Pancreas (tissue), 10 donors: ENCODE data around the gene KIAA1614. TPM values are rescaled to one million over a fixed set of nuclear protein-coding genes. Genes with fewer than 3 reads are reported as not detected.

ENCODE experiments used
- ATAC-seq, 4 donors: fragments of 200-7000 bp; cut with Tn5 transposase; one replicate each; pipeline versions ENCODE4 v1.8.0 to v1.9.1; 2020; ENCODE audit warnings: mild to moderate bottlenecking in 4 of 4, moderate library complexity in 4 of 4
- DNase-seq, 6 donors: peaks; one replicate each; pipeline ENCODE4 v3.0.0-alpha.2; 2020
- FAIRE-seq: peaks from 2 replicates; lab custom pipeline; 2012; peaks lifted over from hg19 to GRCh38; lab: Jason Lieb, UNC
- H3K27ac ChIP-seq, 4 donors: fragments of 200-600 bp; sonication (generic); 1 replicate in 3 of 4; 2 replicates in 1 of 4; pipeline versions ENCODE4 v1.5.0 to v1.8.0; 2020
- H3K27me3 ChIP-seq, 4 donors: fragments of 200-600 bp; one replicate each; pipeline ENCODE4 v1.8.0; 2021
- H3K36me3 ChIP-seq, 3 donors: fragments of 200-600 bp; sonication (generic) in 1 of 3; one replicate each; pipeline versions ENCODE4 v1.5.0 to v1.8.0; 2020 to 2021
- H3K4me1 ChIP-seq, 3 donors: fragments of 200-600 bp; one replicate each; pipeline ENCODE4 v1.8.0; 2021
- H3K4me3 ChIP-seq, 4 donors: fragments of 200-600 bp; sonication (generic) in 2 of 4; one replicate each; pipeline versions ENCODE4 v1.5.0 to v1.8.0; 2020 to 2021
- H3K9me3 ChIP-seq, 4 donors: fragments of 200-600 bp; one replicate each; pipeline ENCODE4 v1.8.0; 2021
- WGBS, 2 donors: extraction: QIAGEN DNeasy Blood & Tissue Kit; methylation state at CpG; one replicate each; pipeline ENCODE4 v1.1.7; 2013; 5-methylcytosine and 5-hydroxymethylcytosine counted together
- intact Hi-C, 3 donors: fragments of 100-400 bp; cut with DNase I; formaldehyde crosslinking; loops; one replicate each; pipeline versions ENCODE4 v1.11.1 to v1.14.2; 2022
- polyA plus RNA-seq, 2 donors: library from polyadenylated mRNA; stranded (reverse); fragments of 200-250 nt; gene quantifications; one replicate each; pipeline ENCODE4 v1.2.3, GENCODE V29; 2013
- total RNA-seq, 6 donors: library from RNA; stranded (reverse); fragmentation: NEBNext Ultra II Directional in 4 of 6; extraction: Animal tissue kit (Norgen Biotek cat#: 25700) in 4 of 6; gene quantifications; one replicate each; pipeline versions ENCODE4 v1.2.1 to v1.2.4, GENCODE V29; 2021 to 2023
- TF ChIP-seq, protein P1 (sequence below), 4 donors: fragments of 200-600 bp; sonication (generic) in 3 of 4; IDR thresholded peaks; one replicate each; pipeline versions ENCODE4 v1.5.0 to v1.8.0; 2021; ENCODE audit warnings: antibody characterized with exemption in 4 of 4
- donor health status: healthy with polysubstance abuse.
- donor health status: DM: no; HTN: no; CAD: no; lungs with moderate emphysema.
- donor health status: DM: no; HTN: no; CAD: no.
- donor health status: control.
- donor health status: control.
- donor health status: Bipolar disorder and iron deficiency.
- donor health status: DM: yes; HTN: yes; CAD: no.
- donor health status: DM: no; HTN: no; CAD: no.
- donor health status: DM: no; HTN: no; CAD: no.
- donor health status: DM: yes; HTN: yes; CAD: no.

KIAA1614 gene
- total and polyA plus RNA-seq, 8 donors: 0.32 to 3.3 (median 1.5) TPM

DNA sequence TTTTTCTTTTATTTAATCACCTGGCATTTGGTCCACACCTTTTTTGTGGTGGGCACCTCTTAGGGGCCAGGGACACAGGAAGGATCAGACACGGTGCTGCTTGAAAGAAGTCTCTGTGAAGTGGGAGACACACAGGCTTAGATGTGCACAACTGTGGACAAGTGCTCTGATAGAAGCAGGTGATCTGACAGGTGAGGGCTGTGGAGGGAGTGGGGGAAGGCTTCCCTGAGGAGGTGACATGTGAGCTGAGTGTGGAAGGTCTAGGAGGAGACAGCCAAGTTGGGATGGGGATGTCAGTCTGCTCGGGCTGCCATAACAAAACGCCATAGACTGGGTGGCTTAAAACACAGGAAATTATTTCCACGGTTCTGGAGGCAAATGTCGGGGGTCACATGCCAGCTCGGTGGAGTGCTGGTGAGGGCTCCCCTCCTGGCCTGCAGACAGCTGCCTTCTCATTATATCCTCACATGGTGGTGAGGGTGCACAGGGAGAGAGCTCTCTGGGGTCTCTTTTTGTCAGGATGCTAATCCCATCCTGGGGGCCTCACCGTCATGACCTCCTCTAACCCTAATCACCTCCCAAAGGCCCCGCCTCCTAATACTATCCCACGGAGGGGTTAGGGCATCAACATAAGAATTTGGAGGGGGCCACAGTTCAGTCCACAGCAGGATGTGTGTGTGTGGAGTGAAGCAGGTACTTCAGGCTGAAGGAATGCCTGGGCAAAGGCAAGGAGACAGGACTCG is 5.2 kb upstream of the KIAA1614 start:
- 70 to 80% methylated on average over 10 of the region's 10 CpGs for WGBS, 2 donors
- Histone ChIP-seq H3K36me3 (no peaks in the 10 kb centered on the region), H3K27me3 (peaks cover 0 to 5% (median 0%) of the 10 kb centered on the region in 4 donors), H3K27ac (no peak overlapping the region), H3K4me1 (no peaks in the 10 kb centered on the region), H3K4me3 (no peak overlapping the region), H3K9me3 (no peaks in the 10 kb centered on the region)
- ATAC-seq (no peak), DNase-seq (peak in 1 of 6 donors; percentile 3), FAIRE-seq (no peak)
- TF ChIP-seq, protein P1, sequence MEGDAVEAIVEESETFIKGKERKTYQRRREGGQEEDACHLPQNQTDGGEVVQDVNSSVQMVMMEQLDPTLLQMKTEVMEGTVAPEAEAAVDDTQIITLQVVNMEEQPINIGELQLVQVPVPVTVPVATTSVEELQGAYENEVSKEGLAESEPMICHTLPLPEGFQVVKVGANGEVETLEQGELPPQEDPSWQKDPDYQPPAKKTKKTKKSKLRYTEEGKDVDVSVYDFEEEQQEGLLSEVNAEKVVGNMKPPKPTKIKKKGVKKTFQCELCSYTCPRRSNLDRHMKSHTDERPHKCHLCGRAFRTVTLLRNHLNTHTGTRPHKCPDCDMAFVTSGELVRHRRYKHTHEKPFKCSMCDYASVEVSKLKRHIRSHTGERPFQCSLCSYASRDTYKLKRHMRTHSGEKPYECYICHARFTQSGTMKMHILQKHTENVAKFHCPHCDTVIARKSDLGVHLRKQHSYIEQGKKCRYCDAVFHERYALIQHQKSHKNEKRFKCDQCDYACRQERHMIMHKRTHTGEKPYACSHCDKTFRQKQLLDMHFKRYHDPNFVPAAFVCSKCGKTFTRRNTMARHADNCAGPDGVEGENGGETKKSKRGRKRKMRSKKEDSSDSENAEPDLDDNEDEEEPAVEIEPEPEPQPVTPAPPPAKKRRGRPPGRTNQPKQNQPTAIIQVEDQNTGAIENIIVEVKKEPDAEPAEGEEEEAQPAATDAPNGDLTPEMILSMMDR (IDR thresholded peaks at IDR 0.05): no peak
- intact Hi-C loops: no loop called here

DNA sequence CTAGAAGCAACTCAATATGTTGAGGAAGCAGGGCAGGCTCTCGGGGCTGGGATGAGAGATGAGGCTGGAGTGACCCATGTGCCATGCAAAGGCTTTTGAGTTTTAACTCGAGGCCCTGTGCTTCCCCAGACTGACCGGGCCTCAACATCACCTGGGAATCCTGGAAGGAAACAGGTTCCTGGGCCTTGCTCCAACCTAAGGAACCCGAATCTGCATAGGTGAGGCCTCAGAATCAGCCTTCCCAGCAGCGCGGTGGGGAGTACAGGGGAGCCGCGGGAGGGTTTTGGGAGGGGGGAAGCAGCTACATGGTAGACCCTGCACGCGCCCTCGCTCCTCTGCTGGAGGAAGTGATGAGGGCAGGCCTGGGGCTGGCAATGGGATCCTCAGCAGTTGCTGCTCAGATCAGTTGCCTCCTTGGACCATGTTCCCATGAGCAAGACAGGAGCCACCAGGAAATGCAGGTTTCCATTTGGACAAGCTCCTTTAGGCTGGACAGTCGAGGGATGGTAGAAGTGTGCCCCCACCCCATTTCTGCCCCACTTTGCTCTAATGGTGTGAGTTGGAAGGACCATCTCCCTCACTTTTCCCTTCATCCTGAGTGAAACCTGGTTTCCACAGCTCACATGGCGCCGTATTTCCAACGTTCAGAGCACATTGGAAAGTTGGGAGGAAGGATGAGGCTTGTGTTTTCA is 4.5 kb upstream of the KIAA1614 start:
- intact Hi-C loops: no loop called here
- TF ChIP-seq, protein P1 (IDR thresholded peaks at IDR 0.05): no peak
- ATAC-seq (no peak), FAIRE-seq (no peak), DNase-seq (peak in 1 of 6 donors; percentile 4)
- Histone ChIP-seq H3K9me3 (no peaks in the 10 kb centered on the region), H3K4me3 (no peak overlapping the region), H3K36me3 (no peaks in the 10 kb centered on the region), H3K27me3 (peaks cover 0 to 5% (median 0%) of the 10 kb centered on the region in 4 donors), H3K4me1 (no peaks in the 10 kb centered on the region), H3K27ac (no peak overlapping the region)
- WGBS, 2 donors: 84 to 86% methylated on average over 15 of the region's 15 CpGs

DNA sequence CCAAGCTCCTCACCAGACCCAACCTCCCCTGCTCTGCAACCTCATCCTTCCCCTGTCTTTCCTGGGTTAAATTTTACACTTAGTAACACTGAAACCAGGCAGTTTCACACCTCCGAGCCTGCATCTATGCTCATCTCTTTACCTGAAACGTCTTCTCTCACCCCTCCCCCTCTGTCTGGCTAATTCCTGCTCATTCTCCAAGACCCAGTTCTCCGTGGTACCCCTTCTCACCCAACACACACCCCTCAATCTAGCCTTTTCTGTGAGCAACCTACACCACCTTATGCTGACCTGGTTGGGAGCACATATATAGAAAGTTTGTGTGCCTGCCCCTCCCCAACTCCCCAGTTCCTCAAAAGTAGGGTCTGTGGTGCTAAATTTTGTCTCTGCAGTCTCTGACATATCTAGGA is 3.7 kb upstream of the KIAA1614 start:
- peaks cover 0 to 5% (median 0%) of the 10 kb centered on the region in 4 donors for H3K27me3 ChIP-seq
- H3K4me3 ChIP-seq: no peak overlapping the region
- ATAC-seq (no peak), DNase-seq (no peak), FAIRE-seq (no peak)
- no peaks in the 10 kb centered on the region for H3K4me1 ChIP-seq
- no peaks in the 10 kb centered on the region for H3K9me3 ChIP-seq
- H3K27ac ChIP-seq: no peak overlapping the region
- TF ChIP-seq, protein P1 (IDR thresholded peaks at IDR 0.05): no peak
- no peaks in the 10 kb centered on the region for H3K36me3 ChIP-seq
- WGBS, 2 donors: 60 to 61% methylated on average over 3 of the region's 3 CpGs
- intact Hi-C loops: no loop called here

DNA sequence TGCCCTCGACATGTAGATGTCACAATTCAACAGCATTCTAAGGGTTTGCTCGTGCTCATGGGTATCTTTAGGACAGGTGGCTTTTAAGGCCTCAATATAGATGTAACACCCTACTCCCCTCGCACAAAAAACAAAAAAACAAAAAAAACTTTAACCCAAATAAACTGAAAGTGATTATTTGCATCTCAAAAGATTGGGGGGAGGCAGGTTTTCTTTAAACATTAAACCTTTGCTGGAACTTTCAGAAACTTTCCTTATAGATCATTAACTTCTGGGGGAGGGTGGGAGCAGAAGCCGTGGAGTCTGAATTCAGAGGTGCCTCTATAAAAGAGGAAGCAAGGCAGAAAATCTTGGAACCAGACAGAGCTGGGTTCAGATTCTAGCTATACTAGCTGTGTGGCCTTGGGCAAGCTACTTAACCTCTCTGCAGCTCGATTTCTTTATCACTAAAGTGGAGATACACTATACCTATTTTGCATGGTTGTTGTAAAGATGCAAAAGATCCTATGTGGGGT is 3.2 kb upstream of the KIAA1614 start:
- FAIRE-seq (no peak), DNase-seq (no peak), ATAC-seq (no peak)
- WGBS, 2 donors: 39% methylated on average over 5 of the region's 5 CpGs
- Histone ChIP-seq H3K9me3 (no peaks in the 10 kb centered on the region), H3K27ac (no peak overlapping the region), H3K4me3 (no peak overlapping the region), H3K27me3 (peaks cover 0 to 5% (median 0%) of the 10 kb centered on the region in 4 donors), H3K4me1 (no peaks in the 10 kb centered on the region), H3K36me3 (no peaks in the 10 kb centered on the region)
- TF ChIP-seq, protein P1 (IDR thresholded peaks at IDR 0.05): no peak
- intact Hi-C loops: no loop called here
